ENCODE measurements around the gene ZNF346. TPM values are rescaled to one million over a fixed set of nuclear protein-coding genes. Genes with fewer than 3 reads are reported as not detected.

ZNF346 gene
- total RNA-seq, 2 donors from 2014 or later: 9.1 to 11.2 TPM

GRCh38 chr5:177092178-177093081, 69.9 kb downstream of the ZNF346 start:
- DNase-seq: no peak
- intact Hi-C loops (cut with DNase I): no loop called here
- Histone ChIP-seq H3K9me3 (no peaks in the 10 kb centered on the region), H3K4me1 (no peaks in the 10 kb centered on the region), H3K4me3 (no peak overlapping the region), H3K27ac (no peak overlapping the region), H3K27me3 (no peaks in the 10 kb centered on the region), H3K36me3 (no peaks in the 10 kb centered on the region), H3K9ac (ENCODE audit: low read depth in 2 of 2, low read length in 2 of 2) (no peak overlapping the region)
- TF ChIP-seq CTCF (IDR thresholded peaks at IDR 0.05): no peak

GRCh38 chr5:177093082-177093712, 70.7 kb downstream of the ZNF346 start:
- Histone ChIP-seq H3K27ac (no peak overlapping the region), H3K4me1 (no peaks in the 10 kb centered on the region), H3K36me3 (no peaks in the 10 kb centered on the region), H3K9me3 (no peaks in the 10 kb centered on the region), H3K4me3 (no peak overlapping the region), H3K27me3 (no peaks in the 10 kb centered on the region), H3K9ac (ENCODE audit: low read depth in 2 of 2, low read length in 2 of 2) (no peak overlapping the region)
- intact Hi-C loops (cut with DNase I): no loop called here
- no peak for TF ChIP-seq CTCF (IDR thresholded peaks at IDR 0.05)
- no peak for DNase-seq

- DNase-seq: no peak
- Histone ChIP-seq H3K9ac (ENCODE audit: low read depth in 2 of 2, low read length in 2 of 2) (no peak overlapping the region), H3K36me3 (no peaks in the 10 kb centered on the region), H3K27me3 (no peaks in the 10 kb centered on the region), H3K27ac (no peak overlapping the region), H3K4me1 (no peaks in the 10 kb centered on the region), H3K9me3 (no peaks in the 10 kb centered on the region), H3K4me3 (no peak overlapping the region)
- no peak for TF ChIP-seq CTCF (IDR thresholded peaks at IDR 0.05)
- intact Hi-C loops (cut with DNase I): no loop called here
These were observed 71.3 kb downstream of the ZNF346 start for GRCh38 chr5:177093803-177094202.

- H3K27ac ChIP-seq: peak overlapping the region; percentile 10
- no peaks in the 10 kb centered on the region for H3K27me3 ChIP-seq
- H3K4me3 ChIP-seq: no peak overlapping the region
- H3K9me3 ChIP-seq: no peaks in the 10 kb centered on the region
- H3K4me1 ChIP-seq: no peaks in the 10 kb centered on the region
- no peak overlapping the region for H3K9ac ChIP-seq (ENCODE audit: low read depth in 2 of 2, low read length in 2 of 2)
- intact Hi-C loops (cut with DNase I): no loop called here
- H3K36me3 ChIP-seq: no peaks in the 10 kb centered on the region
- TF ChIP-seq CTCF (IDR thresholded peaks at IDR 0.05): no peak
- DNase-seq: peak; percentile 75
These were observed 72.0 kb downstream of the ZNF346 start for GRCh38 chr5:177094224-177095087.

- H3K4me3 ChIP-seq: no peak overlapping the region
- no peaks in the 10 kb centered on the region for H3K4me1 ChIP-seq
- no peaks in the 10 kb centered on the region for H3K36me3 ChIP-seq
- no peaks in the 10 kb centered on the region for H3K27me3 ChIP-seq
- intact Hi-C loops (cut with DNase I): no loop called here
- H3K9me3 ChIP-seq: no peaks in the 10 kb centered on the region
- no peak for DNase-seq
- TF ChIP-seq CTCF (IDR thresholded peaks at IDR 0.05): no peak
- peak overlapping the region; percentile 10 for H3K27ac ChIP-seq
- no peak overlapping the region for H3K9ac ChIP-seq (ENCODE audit: low read depth in 2 of 2, low read length in 2 of 2)
These were observed 72.7 kb downstream of the ZNF346 start for GRCh38 chr5:177095088-177095669.
